ENCODE data around the gene OR2T11. TPM values are rescaled to one million over a fixed set of nuclear protein-coding genes. Genes with fewer than 3 reads are reported as not detected.

The OR2T11 gene
- total and polyA plus RNA-seq, 4 experiments from 2014 or later: not detected

DNA sequence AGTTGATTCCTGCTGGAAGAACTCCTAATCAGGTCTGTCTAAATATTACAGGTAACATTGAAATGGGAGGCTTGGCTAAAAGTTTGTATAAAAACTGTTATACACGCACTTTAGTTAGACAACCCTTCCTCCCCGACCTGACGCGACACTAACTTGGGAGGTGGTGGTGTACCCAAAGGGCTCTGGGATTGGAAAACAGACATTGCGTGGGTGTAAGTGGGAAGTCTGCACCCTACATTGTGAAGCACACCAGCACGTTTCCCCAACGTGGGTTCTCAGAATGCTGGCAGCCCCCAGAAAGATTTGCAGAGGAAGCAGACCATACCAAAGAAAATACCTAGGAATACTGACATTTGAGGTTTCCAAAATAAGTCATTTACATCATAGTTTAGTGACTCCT lies 16.8 kb downstream of the OR2T11 start:
- Histone ChIP-seq H3K9me3 (ENCODE audit: control insufficient read depth in 1 of 2, low read length in 2 of 2) (no peaks in the 10 kb centered on the region), H3K27me3 (ENCODE audit: insufficient read depth, low read length) (no peaks in the 10 kb centered on the region), H3K36me3 (ENCODE audit: insufficient read depth, low read length) (no peaks in the 10 kb centered on the region), H3K4me1 (ENCODE audit: insufficient read depth, low read length) (no peaks in the 10 kb centered on the region), H3K4me3 (ENCODE audit: low read length in 2 of 2) (no peak overlapping the region), H3K27ac (ENCODE audit: low read depth, low read length) (no peak overlapping the region)
- ChIA-PET POLR2A (ENCODE audit: partially characterized antibody) (no interaction called here), CTCF (ENCODE audit: partially characterized antibody) (interaction anchor here (0.6 to 1.7 kb wide), 4 partner anchors 11 to 305 kb away, joined by 3 read pairs; no protein-coding TSS in a partner anchor)
- Mint-ChIP-seq H3K4me3 (no peak overlapping the region), H3K27me3 (peaks cover 0 to 2% of the 10 kb centered on the region in 2 donors), H3K9me3 (no peaks in the 10 kb centered on the region), H3K36me3 (no peaks in the 10 kb centered on the region), H3K27ac (no peak overlapping the region), H3K4me1 (peaks cover 0 to 7% (median 5%) of the 10 kb centered on the region in 4 donors)
- DNase-seq: no peak
- intact Hi-C loops (cut with micrococcal nuclease): loop anchor here (10.0 kb wide), 1 partner anchor 373 kb away; no protein-coding TSS in a partner anchor

DNA sequence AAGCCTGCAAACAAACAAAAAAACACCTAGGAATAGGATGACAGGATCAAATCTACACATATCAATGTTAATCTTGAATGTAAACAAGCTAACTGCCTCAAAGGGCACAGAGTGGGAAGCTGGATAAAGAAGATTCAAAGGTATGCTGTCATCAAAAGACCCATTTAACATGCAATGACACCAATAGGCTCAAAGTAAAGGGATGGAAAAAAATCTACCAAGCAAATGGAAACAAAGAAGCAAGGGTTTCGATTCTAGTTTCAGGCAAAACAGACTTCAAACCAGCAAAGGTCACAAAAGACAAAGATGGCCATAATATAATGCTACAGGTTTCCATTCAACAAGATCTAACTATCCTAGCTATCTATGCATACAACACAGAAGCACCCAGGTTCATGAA lies 21.1 kb downstream of the OR2T11 start:
- ChIA-PET POLR2A (ENCODE audit: partially characterized antibody) (no interaction called here), CTCF (ENCODE audit: partially characterized antibody) (interaction anchor here (1.0 to 1.6 kb wide), 3 partner anchors 11 to 203 kb away, joined by 3 to 5 read pairs (median 3); no protein-coding TSS in a partner anchor)
- Mint-ChIP-seq H3K4me1 (peaks cover 0 to 4% (median 3%) of the 10 kb centered on the region in 4 donors), H3K9me3 (no peaks in the 10 kb centered on the region), H3K27me3 (peaks cover 0 to 2% of the 10 kb centered on the region in 2 donors), H3K4me3 (no peak overlapping the region), H3K36me3 (no peaks in the 10 kb centered on the region), H3K27ac (no peak overlapping the region)
- Histone ChIP-seq H3K36me3 (ENCODE audit: insufficient read depth, low read length) (no peaks in the 10 kb centered on the region), H3K27me3 (ENCODE audit: insufficient read depth, low read length) (no peaks in the 10 kb centered on the region), H3K27ac (ENCODE audit: low read depth, low read length) (no peak overlapping the region), H3K4me1 (ENCODE audit: insufficient read depth, low read length) (no peaks in the 10 kb centered on the region), H3K4me3 (ENCODE audit: low read length in 2 of 2) (no peak overlapping the region), H3K9me3 (ENCODE audit: control insufficient read depth in 1 of 2, low read length in 2 of 2) (no peaks in the 10 kb centered on the region)
- DNase-seq: no peak
- intact Hi-C loops (cut with micrococcal nuclease): loop anchor here (10.0 kb wide), 1 partner anchor 369 kb away; no protein-coding TSS in a partner anchor

DNA sequence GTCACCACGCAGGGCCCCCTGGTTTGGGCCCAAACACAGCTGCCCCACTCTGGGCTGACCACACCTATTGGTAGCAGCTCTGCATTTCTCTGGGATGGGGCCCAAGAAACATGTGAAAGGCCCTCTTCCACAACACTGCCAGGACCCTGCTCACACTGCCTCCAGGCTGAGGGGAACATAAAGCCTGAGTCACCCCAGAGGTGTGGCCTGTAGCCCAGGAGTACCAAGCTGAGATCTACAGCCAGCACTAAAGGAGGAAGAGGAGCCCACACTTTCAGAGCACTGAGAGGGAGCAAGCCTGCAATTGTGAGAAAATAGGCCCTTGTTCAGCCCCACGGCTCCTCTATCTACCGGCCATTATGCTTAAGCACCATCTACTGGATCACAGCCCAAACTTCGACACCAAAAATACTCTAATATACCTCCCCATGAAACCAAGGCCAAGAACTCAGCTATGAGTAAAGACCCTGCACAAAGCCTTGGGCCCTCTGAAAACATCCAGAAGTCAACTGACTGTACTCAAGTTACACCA lies 22.9 kb downstream of the OR2T11 start:
- Histone ChIP-seq H3K4me3 (ENCODE audit: low read length in 2 of 2) (no peak overlapping the region), H3K4me1 (ENCODE audit: insufficient read depth, low read length) (no peaks in the 10 kb centered on the region), H3K9me3 (ENCODE audit: control insufficient read depth in 1 of 2, low read length in 2 of 2) (no peaks in the 10 kb centered on the region), H3K27me3 (ENCODE audit: insufficient read depth, low read length) (no peaks in the 10 kb centered on the region), H3K36me3 (ENCODE audit: insufficient read depth, low read length) (no peaks in the 10 kb centered on the region), H3K27ac (ENCODE audit: low read depth, low read length) (no peak overlapping the region)
- no peaks in the 10 kb centered on the region for H3K36me3 Mint-ChIP-seq
- H3K27me3 Mint-ChIP-seq: peaks cover 0 to 2% of the 10 kb centered on the region in 2 donors
- intact Hi-C loops (cut with micrococcal nuclease): loop anchor here (10.0 kb wide), 1 partner anchor 367 kb away; no protein-coding TSS in a partner anchor
- CTCF ChIA-PET (ENCODE audit: partially characterized antibody): interaction anchor here (0.8 to 1.3 kb wide), 3 partner anchors 10 to 207 kb away, joined by 3 to 4 read pairs (median 4); no protein-coding TSS in a partner anchor
- peaks cover 0 to 4% (median 0%) of the 10 kb centered on the region in 4 donors for H3K4me1 Mint-ChIP-seq
- H3K9me3 Mint-ChIP-seq: no peaks in the 10 kb centered on the region
- H3K4me3 Mint-ChIP-seq: no peak overlapping the region
- peak overlapping the region in 1 of 7 donors; percentile 6 for H3K27ac Mint-ChIP-seq
- DNase-seq: no peak
- POLR2A ChIA-PET (ENCODE audit: partially characterized antibody): no interaction called here

DNA sequence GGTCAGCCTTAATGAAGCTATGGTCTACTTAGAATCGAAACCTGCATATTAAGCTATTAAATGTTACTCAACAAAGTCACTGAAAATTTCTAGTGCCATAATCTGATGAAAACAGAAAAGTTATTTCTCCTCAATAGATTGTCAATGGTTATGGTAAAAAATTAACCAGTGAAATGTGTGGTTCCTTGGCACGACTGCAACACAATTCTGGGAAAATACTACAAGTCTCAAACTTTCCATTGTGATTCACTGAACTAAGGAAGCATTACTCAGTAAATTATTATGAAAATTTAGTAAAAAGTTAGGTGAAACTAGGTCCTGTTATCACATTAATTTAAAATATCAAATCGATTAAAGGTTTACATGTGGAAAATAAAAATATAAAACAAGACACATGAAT lies 24.6 kb downstream of the OR2T11 start:
- CTCF ChIA-PET (ENCODE audit: partially characterized antibody): interaction anchor here (1.8 to 2.4 kb wide), 2 partner anchors 10 to 206 kb away, joined by 7 to 8 read pairs; no protein-coding TSS in a partner anchor

DNA sequence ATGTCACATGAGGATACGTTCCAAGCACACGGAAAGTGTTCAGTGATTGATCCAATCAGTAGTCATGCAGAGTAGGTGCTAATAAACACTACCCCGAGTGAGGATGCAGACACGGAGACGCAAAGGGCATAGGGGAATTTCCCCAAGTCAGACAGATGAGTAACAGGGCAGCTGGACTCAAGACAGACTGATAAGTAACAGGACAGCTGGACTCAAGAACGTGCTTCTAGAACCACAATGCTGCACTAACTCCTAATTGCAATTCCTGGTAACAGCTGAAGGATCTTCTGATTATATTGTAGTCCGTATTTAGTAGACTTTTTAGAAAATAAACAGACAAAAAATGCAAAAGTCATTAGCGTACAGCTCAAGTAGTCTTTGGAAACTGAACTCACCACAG lies 35.5 kb downstream of the OR2T11 start:
- intact Hi-C loops (cut with micrococcal nuclease): no loop called here

More for the DNA sequence above, 24.6 kb downstream of the OR2T11 start:
- H3K27ac ChIP-seq (ENCODE audit: low read depth, low read length): no peak overlapping the region
- Mint-ChIP-seq H3K4me1 (no peaks in the 10 kb centered on the region), H3K27me3 (peaks cover 0 to 2% of the 10 kb centered on the region in 2 donors), H3K27ac (no peak overlapping the region), H3K9me3 (peaks cover 0 to 4% (median 0%) of the 10 kb centered on the region in 8 donors), H3K4me3 (no peak overlapping the region), H3K36me3 (no peaks in the 10 kb centered on the region)
- POLR2A ChIA-PET (ENCODE audit: partially characterized antibody): no interaction called here
- no peak overlapping the region for H3K4me3 ChIP-seq (ENCODE audit: low read length in 2 of 2)
- intact Hi-C loops (cut with micrococcal nuclease): loop anchor here (10.0 kb wide), 1 partner anchor 366 kb away; no protein-coding TSS in a partner anchor
- no peaks in the 10 kb centered on the region for H3K4me1 ChIP-seq (ENCODE audit: insufficient read depth, low read length)
- no peak for DNase-seq
- H3K9me3 ChIP-seq (ENCODE audit: control insufficient read depth in 1 of 2, low read length in 2 of 2): no peaks in the 10 kb centered on the region
- no peaks in the 10 kb centered on the region for H3K27me3 ChIP-seq (ENCODE audit: insufficient read depth, low read length)
- no peaks in the 10 kb centered on the region for H3K36me3 ChIP-seq (ENCODE audit: insufficient read depth, low read length)

DNA sequence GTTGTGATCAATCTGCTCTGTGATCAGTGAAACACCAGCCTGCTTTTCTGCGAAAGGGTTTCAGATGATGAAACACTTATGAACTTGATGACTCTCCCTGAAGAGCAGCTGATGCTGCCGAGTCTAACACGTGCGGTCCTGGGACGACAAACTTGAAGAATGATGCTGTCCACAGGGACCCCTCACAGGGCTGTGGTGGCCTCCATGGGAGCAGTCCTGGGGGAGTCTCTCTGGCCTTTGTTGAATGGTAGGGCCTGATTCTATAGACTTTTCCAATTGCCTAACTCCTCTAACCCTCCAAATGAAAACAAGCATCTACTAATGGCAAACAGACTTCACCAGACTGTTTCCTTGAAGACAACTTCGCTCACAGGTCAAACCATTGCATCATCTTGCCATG lies 37.3 kb downstream of the OR2T11 start, which contains the start of gene OR2T10:
OR2T10 (minus strand) TSS at position 112 of the 400 bp plus-strand sequence. CDS start 3,932 bp downstream, outside the sequence.
- H3K4me1 Mint-ChIP-seq: peaks cover 0 to 3% (median 0%) of the 10 kb centered on the region in 4 donors
- no peaks in the 10 kb centered on the region for H3K27me3 ChIP-seq (ENCODE audit: insufficient read depth, low read length)
- no peaks in the 10 kb centered on the region for H3K36me3 ChIP-seq (ENCODE audit: insufficient read depth, low read length)
- no peaks in the 10 kb centered on the region for H3K9me3 ChIP-seq (ENCODE audit: control insufficient read depth in 1 of 2, low read length in 2 of 2)
- no peak within 1 kb of the TSS for H3K27ac ChIP-seq (ENCODE audit: low read depth, low read length)
- no peak within 1 kb of the TSS for H3K4me3 Mint-ChIP-seq
- no peaks in the 10 kb centered on the region for H3K4me1 ChIP-seq (ENCODE audit: insufficient read depth, low read length)
- H3K9me3 Mint-ChIP-seq: no peaks in the 10 kb centered on the region
- CTCF ChIA-PET (ENCODE audit: partially characterized antibody): no interaction called here
- POLR2A ChIA-PET (ENCODE audit: partially characterized antibody): no interaction called here
- H3K27me3 Mint-ChIP-seq: peaks cover 0 to 3% of the 10 kb centered on the region in 2 donors
- intact Hi-C loops (cut with micrococcal nuclease): no loop called here
- H3K27ac Mint-ChIP-seq: no peak within 1 kb of the TSS
- H3K36me3 Mint-ChIP-seq: no peaks in the 10 kb centered on the region
- DNase-seq: no peak
- no peak within 1 kb of the TSS for H3K4me3 ChIP-seq (ENCODE audit: low read length in 2 of 2)

More for the DNA sequence above, 35.5 kb downstream of the OR2T11 start:
- H3K4me3 ChIP-seq (ENCODE audit: low read length in 2 of 2): no peak overlapping the region
- Mint-ChIP-seq H3K27me3 (peaks cover 0 to 3% of the 10 kb centered on the region in 2 donors), H3K36me3 (no peaks in the 10 kb centered on the region), H3K27ac (no peak overlapping the region), H3K4me1 (peaks cover 0 to 3% (median 0%) of the 10 kb centered on the region in 4 donors), H3K9me3 (no peaks in the 10 kb centered on the region), H3K4me3 (no peak overlapping the region)
- H3K36me3 ChIP-seq (ENCODE audit: insufficient read depth, low read length): no peaks in the 10 kb centered on the region
- H3K4me1 ChIP-seq (ENCODE audit: insufficient read depth, low read length): no peaks in the 10 kb centered on the region
- H3K9me3 ChIP-seq (ENCODE audit: control insufficient read depth in 1 of 2, low read length in 2 of 2): no peaks in the 10 kb centered on the region
- POLR2A ChIA-PET (ENCODE audit: partially characterized antibody): no interaction called here
- no peaks in the 10 kb centered on the region for H3K27me3 ChIP-seq (ENCODE audit: insufficient read depth, low read length)
- CTCF ChIA-PET (ENCODE audit: partially characterized antibody): no interaction called here
- no peak for DNase-seq
- H3K27ac ChIP-seq (ENCODE audit: low read depth, low read length): no peak overlapping the region

DNA sequence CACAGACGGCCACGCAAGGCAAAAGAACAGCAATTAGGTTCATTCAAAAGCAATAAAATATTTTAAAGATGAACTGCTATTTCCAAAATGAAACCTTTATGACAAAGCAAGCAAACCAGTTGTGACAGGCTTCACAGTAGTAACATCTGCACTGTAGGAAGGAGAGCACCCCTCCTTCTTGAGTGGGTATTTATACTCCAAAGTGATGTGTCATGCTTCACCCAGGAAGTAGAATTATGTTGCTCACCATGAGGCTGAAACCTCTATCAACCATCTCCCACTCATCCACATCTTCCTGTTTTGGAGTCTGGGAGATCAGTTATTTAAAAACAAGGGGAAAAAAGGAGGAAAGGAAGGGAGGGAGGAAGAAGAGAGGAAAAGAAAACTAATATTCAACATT lies 38.3 kb downstream of the OR2T11 start:
- no peaks in the 10 kb centered on the region for H3K36me3 Mint-ChIP-seq
- no peak overlapping the region for H3K4me3 ChIP-seq (ENCODE audit: low read length in 2 of 2)
- H3K36me3 ChIP-seq (ENCODE audit: insufficient read depth, low read length): no peaks in the 10 kb centered on the region
- H3K4me1 ChIP-seq (ENCODE audit: insufficient read depth, low read length): no peaks in the 10 kb centered on the region
- no peak overlapping the region for H3K4me3 Mint-ChIP-seq
- no peaks in the 10 kb centered on the region for H3K27me3 ChIP-seq (ENCODE audit: insufficient read depth, low read length)
- H3K27ac Mint-ChIP-seq: no peak overlapping the region
- POLR2A ChIA-PET (ENCODE audit: partially characterized antibody): no interaction called here
- intact Hi-C loops (cut with micrococcal nuclease): no loop called here
- H3K9me3 ChIP-seq (ENCODE audit: control insufficient read depth in 1 of 2, low read length in 2 of 2): no peaks in the 10 kb centered on the region
- no peak overlapping the region for H3K27ac ChIP-seq (ENCODE audit: low read depth, low read length)
- CTCF ChIA-PET (ENCODE audit: partially characterized antibody): no interaction called here
- H3K4me1 Mint-ChIP-seq: peaks cover 0 to 3% (median 0%) of the 10 kb centered on the region in 4 donors
- H3K27me3 Mint-ChIP-seq: no peaks in the 10 kb centered on the region
- no peak for DNase-seq
- H3K9me3 Mint-ChIP-seq: no peaks in the 10 kb centered on the region
